GM18511 (cell line): Measurements from ENCODE around the gene ARNT2.
A peak's percentile ranks its signal among the peaks of the same experiment; 100 is the strongest.

Source experiments
- ATAC-seq: cut with Tn5 transposase; IDR thresholded peaks from one replicate; pipeline ENCODE4 v1.9.1; 2021; ENCODE audit warnings: mild to moderate bottlenecking, moderate library complexity; ENCODE audit not compliant: unreplicated experiment

The ARNT2 gene

DNA sequence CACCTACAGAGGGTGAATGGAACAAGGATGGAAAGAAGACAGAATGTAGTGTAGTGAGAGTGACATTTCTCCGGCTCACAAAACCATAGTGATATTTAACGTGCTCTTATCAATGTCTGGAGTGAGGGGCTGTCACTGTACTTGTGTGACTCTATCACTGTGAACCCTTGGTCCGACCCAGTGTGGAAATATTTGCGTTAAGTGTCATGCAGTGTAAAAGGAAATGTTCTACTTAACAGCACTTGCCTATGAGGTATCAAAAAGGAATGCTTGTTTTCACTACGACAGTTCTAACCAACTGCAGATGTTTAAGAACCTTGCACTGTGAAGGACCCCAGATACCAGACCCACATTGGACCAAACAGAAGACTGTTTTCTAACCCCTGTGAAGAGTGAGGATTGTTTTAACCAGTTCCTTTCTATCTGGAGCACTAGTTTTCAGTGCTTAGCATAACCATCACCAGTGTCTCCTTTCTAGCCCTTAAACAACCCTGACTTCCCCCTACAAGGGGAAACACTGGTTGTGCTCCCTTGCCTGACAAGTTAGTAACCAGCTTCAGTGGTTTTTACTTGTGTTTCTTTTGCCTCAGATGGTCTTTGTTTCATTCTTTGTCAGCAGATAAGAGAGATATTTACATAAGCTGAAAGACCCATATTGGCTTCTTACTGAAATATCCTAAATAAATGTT is 146.2 kb downstream of the ARNT2 start:
- peak; percentile 52 for ATAC-seq

DNA sequence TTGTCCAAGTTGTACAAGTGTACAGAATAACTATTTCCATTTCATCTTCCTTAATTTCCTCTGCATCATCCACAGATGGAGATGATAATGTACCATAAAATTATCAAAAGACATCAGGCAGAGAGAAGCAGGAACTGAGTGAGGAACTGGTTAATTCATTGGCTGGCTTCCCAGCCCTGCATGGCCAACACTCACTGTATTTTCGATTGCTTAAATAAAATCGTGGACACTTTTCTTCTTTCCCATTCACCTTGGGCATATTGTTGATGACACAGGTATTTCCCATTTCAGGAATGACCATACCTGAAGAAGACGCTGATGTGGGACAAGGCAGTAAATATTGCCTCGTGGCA is 146.7 kb downstream of the ARNT2 start:
- no peak for ATAC-seq

DNA sequence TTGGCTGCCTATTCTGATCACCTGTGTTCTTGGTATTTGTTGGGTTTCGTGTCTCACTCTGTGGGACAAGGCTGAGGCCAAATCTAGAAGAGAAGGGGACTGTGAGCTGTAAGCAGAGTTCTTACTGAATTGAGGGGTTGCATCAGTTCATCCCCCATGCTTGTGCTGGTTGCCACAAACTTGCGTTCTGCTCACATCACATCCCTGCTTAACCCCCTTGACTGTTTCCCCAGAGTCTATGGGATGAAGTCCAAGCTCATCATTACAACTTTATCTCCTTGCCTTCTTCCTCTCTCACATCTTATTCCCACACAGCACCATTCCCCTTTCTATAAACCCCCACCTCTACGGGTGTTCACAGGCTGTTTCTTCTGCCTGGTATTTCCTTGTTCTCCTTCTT is 147.2 kb downstream of the ARNT2 start:
- ATAC-seq: no peak

DNA sequence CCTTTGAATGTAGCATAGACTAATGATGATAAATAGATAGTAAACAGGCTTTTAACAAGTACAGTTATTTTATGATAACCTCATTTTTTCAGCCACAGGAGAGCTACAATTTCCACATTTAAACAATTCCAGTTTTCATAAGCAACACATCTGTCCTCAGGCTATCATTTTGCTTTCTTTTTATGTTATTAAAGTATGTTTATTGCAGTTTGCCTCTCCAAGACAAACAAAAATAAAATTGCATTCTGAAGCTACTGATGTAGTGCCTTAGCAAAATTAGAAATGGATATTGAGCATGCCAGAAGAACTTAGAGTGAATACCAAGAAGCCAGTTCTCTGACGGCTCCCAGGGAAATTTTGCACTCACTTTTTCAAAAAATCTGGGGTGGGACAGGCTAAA is 150.4 kb downstream of the ARNT2 start:
- ATAC-seq: no peak

DNA sequence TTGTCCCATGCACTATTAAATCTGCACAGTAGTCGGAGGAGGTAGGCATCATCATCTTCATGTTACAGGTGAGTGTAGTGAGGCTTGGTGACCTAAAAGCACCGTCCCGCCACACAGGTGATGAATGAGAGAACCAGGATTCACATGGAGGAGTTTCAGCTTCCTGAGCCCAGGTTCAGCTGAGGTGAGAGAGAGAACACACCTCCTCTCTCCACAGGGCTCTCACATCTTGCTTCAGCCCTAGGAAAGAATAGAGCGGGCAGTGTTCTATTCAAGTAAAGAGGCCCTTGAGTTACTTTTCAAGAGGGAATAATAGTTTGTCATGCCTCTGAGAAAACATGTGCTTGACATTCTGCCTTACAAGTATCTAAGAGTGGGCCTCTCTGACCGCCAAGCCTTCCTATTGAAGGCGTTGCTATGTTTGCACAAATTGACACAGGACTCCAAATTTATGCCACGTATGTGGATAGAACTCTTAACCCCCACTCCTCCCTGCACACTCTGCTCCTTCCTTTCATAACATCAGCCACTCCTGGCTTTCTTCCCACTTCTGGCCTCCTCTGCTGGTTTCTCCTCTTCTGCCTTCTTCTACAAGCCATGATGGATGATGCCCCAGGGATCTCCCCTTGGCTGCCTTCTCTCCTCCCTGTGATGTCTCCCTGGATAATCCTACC is 152.6 kb downstream of the ARNT2 start:
- ATAC-seq: no peak

DNA sequence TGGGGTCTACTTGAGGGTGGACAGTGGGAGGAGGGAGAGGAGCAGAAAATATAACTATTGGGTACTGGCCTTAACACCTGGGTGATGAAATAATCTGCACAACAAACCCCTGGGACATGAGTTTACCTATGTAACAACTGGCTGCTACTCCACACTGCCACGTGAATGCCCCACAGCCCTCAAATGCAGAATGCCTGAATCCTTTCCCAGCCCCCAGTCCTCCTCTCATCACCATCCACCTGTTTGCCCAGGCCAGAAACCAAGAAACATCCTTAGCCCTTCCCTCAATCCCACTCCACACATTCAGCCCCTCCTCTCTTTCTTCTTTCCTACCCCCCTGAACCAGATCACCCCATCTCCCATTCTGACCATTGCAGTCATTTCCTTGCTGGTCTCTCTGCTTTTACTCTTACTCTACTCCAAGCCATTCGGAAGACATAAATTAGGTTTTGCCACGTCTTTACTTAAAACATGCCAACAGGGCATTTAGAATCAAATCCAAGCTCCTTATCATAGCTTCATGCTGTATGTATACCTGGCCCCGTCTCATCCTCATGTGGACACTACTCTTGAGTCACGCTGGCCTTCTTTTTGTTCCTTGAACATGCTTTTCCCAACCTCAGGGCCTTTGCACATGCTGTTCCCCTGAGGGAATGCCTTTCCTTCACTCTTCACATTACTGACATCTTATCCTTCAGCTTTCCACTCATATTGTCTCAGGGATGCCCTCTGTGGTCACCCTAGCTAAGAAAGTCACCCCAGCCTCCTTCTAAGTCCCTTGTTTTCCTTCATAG is 153.5 kb downstream of the ARNT2 start:
- ATAC-seq: no peak

DNA sequence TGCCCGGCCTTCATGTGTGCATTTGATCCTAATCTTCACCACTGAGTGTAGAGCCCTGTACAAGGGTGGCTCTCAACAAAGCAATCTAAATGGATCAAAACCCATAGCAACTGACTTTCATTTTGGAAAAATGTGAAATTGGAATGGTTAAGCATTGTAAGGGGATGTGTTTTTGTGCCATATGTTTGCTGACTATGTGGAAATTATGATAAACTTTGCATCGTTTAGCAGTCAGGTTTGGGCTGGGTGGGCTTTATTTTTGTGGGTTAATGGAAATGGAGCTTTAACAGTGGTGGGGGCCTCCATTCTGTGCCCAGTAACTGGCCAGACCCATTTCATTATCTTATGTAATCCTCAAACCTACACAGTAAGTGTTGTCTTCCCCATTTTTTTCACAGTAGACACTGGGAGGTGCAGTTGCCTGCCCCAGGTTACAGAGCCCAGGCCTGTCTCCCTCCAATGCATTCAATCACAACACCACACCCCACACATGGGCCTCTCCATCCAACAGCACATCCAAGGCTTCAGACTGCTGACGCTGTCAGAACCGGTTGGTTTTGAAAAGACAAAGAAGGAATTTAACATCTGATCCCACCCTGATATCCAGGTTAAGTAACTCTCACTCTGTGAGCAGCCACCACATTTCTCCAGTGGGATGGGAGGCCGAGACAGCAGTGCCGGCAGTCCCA is 154.6 kb downstream of the ARNT2 start:
- no peak for ATAC-seq

DNA sequence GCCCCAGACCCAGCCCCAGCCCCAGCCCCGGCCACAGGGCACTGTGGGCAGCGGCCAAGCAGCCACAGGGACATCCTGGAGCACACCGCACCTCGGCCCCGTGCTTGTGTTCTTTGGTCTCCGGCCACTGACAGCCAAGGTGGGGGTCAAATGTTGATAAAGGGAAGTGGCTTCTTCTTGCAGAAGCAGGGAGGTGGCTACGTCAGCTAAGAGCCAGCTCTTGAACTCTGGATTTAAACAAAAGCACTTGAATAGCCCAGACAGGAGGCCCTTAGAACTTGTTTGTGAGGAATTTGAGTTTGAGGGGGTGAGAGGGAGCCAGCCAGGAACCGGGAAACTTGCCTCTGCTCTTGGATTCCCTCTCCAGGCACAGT is 155.1 kb downstream of the ARNT2 start:
- no peak for ATAC-seq

DNA sequence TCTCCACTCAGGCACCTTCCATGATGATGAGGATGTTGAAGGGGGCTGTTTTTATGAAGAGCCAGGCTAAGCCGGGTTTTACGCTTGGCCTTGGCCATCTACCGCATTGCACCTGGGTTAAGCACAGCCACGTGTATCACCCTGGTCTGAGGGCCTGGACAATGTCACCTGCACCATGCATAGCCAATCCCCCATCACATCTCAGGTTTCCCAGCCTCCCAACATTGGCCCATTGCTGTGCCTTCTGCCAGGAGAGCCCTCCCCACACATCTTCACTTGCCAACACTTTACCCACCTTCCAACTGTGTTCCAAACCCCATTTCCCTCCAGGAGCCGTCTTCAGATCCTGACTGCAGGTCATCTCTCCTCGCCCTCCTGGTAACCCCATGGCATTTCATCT is 155.6 kb downstream of the ARNT2 start:
- no peak for ATAC-seq

DNA sequence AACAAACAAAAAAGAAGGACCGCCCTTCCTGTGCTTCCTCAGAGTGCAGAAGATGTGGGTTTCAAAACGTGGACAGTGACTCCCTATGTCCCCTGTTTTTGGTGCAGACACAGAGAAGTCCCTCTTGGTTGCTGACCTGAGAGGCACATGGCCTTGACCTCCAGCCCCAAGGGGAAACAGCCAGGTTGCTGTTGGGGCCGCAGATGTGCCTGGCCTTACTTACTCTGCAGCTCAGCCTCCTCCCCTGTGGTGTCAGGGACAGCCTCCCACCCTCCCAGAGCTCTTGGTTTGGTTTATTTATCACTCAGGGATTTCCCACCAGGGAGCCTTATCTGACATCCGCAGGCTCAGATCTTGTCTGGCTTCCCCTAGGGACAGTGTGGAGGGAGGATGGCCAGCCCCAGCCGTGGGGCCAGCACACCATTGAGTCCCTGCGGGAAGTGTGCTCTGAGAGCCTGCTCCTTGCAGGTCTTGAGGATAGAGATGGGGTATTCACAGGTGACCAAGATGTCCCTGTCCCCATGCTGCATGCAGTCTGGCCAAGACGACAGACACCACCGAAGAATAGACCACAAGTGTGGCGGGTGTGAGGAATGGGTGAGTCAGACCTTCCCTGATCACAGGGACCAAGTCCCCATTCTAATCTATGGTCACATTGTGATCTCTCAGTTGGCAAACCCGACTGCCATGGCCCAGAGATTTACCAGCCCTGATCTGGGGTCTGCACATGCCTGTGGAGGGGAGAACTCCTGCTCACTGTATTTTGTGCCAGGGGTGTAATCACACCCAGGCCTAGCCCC is 156.6 kb downstream of the ARNT2 start:
- ATAC-seq: no peak

DNA sequence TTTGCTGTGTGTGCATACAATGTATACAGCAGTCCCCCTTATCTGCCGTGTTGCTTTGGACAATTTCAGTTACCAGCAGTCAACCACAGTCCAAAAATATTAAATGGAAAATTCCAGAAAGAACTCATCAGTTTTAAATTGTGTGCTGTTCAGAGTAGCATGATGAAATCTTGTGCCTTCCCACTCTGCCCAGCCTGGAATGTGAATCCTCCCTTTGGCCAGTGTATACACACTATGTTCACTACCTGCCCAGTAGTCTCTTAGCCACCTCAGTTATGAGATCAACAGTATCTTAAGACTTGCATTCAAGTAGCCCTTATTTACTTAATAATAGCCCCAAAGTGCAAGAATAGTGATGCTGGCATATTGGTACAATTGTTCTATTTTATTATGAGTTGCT is 157.3 kb downstream of the ARNT2 start:
- no peak for ATAC-seq

DNA sequence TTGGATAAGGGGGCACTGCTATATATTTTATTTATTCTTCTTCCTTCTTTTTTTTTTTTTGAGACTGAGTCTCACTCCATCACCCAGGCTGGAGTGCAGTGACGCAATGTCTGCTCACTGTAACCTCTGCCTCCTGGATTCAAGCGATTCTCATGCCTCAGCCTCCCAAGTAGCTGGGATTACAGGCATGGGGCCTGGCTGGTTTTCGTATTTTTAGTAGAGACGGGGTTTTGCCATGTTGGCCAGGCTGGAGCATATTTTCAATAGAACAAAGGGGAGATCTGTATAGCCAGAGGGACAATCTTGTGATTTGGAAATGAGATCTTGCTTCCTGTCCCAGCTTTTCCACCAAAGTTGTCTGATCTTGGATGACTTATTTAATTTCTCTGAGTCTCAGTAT is 157.9 kb downstream of the ARNT2 start:
- ATAC-seq: no peak

DNA sequence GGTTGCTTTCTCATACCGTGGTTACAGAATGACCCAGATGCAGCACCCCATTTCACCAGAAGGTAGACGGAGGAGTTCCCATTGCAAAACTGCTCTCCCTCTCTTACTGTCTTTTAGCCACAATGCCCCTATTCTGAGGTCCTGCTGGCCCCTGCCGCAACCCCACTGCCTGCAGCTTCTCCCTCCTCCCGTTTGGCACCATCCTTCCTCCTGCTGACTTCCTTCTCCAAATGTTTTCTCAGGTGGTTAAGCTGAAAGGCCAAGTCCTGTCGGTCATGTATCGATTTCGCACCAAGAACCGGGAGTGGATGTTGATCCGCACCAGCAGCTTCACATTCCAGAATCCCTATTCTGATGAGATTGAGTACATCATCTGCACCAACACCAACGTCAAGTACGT is 158.7 kb downstream of the ARNT2 start:
- no peak for ATAC-seq

DNA sequence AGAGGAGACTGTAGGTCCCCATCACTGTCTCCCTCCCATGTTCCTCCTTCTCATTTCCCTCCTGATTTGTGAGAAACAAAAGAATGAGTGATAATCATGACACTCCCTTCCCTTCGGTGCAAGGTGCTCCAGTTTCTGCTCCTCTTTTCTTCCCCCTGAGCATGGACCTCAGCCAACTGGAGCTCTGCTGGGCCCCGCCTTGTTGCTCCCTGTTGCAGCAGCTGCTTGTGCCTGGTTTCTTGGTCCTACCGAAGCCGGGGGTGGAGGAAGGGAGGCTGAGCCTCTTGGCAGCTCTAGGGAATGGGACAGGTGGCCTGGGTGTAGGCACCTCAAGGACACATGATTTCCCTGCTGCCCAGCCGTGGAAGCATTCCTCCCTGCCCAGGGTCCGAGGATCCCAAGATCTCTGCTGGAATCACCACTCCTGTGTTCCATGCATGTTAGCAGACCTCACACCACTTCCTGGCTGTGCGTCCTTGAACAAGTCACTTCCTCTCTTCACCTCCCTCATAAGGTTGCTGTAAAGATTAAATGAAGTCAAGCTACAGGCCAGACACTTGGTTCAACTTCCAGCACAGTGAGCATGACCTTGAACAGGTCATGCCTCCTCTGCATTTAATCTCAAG is 159.3 kb downstream of the ARNT2 start:
- ATAC-seq: no peak

DNA sequence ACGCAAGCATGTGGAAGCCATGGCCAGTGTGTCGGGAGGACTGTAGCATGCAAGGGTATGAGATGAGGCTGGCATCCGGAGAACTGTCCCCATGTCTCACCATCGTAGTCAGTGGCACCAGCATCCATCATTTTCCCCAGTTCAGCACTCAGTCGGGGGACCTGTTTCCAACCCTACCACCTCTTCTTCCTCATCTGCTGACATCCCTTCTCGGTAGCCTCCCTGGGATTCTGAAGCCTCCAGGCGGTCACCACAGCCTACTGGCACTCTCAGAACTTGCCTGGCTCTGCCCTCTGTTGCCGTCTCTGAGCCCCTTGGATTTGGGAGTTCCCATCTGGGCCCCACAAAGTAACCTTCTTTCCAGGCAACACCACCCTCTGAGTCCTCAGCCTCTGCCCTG is 159.9 kb downstream of the ARNT2 start:
- no peak for ATAC-seq

DNA sequence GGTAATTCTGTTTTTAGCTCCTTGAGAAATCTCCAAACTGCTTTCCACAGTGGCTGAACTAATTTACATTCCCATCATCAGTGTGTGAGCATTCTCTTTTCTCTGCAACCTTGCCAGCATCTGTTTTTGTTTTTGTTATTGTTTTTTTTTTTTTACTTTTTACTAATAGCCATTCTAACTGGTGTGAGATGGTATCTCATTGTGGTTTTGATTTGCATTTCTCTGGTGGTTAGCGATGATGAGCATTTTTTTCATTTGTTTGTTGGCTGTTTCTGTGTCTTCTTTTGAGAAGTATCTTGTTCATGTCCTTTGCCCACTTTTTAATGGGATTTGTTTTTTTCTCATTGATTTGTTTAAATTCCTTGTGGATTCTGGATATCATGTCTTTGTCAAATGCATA is 161.2 kb downstream of the ARNT2 start:
- no peak for ATAC-seq

DNA sequence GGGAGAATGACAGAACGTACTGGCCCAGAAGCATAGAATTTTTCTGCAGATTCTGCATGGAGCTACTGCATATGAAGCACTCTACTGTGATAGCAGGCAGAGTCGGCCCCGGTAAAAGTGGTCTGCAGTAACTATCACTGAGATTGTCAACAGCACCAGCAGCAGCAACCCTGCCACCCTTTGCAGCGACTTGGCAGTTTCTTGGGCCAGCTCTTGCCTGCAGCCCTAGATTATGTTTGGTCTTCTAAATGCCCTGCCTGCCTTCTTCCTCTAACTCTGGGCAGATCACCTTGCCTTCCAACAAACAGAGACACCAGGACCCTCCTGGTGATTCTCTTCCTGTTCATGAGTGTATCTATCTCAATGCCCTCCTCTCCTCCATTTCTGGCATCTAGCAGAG is 161.8 kb downstream of the ARNT2 start:
- ATAC-seq: no peak

DNA sequence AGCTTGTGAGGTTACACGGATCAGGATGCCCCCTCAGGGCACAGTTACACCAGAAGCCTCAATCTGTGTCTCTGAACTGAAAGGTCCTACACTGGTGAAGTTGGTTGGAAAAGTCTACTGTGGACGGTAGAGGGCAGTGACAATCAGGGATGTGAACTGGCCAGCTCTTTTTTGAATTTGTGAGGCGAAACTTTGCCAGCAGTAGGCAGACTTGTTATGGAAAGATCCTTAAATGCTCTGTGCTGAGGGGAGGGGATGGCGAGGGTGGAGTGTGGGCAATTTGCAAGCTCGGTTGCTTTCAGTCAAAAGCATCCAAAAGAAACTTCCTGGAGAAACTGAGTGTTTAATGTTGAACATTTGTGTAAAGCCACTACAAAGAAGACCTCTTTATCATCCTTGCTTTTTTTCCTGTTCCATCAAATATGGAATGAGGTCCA is 163.6 kb downstream of the ARNT2 start:
- no peak for ATAC-seq

DNA sequence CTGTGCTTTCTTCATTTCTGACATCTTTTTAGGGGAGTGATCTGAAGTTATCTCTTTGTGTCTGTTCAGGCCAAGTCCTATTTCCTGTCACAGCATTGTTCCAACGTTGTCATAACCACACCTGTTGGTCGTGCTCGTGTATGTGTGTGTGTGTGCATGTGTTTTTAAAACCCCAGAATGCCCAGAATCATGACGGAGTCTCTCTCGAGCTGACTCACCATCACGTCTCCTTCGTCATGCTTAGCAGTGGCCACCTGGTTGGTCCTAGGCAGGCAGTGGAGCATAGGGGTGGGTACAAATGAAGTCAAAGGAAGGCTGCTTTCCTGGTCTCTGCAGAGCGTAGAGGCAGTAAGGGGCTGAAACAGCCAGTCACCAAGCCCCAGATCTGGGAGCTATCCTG is 164.1 kb downstream of the ARNT2 start:
- no peak for ATAC-seq

DNA sequence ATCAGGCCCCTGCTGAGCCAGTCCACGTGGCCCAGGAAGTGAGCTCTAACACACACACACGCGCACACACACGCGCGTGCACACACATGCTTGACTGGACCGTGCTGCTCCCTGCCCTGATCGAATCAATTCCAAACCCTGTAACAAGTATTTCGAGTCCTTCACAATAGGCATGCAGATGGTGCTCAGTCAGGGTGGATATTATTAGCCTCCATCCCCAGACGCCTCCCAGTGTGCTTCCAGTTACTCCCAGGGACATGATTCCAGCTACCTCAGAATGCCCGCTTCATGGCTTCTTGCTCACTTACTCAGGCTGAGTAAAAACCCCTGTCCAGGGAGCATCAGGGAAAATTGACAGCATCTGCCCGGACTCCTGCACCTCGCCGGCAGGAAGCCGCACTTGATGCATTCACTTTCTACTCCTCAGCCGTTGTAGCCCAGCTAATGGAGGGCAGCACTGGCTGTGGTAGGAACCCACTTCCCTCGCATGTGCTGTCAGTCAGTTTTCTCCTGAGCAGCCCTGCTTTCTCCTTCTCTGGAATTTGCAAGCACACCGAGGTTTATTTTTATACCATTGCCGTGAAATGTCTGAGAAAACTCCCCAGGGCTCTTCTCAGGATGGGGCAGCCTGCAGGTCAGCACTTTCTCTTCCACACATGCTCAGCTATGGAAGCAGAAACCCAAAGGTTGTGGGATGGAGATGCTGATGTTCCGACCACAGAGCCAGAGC is 164.9 kb downstream of the ARNT2 start:
- no peak for ATAC-seq
